Transverse colon (tissue), 4 donors: ENCODE measurements around the gene CCL11. TPM values are rescaled to one million over a fixed set of nuclear protein-coding genes. Genes with fewer than 3 reads are reported as not detected.

Source experiments
- DNase-seq: peaks from one replicate; pipeline ENCODE4 v3.0.0-alpha.2; 2019
- H3K27ac ChIP-seq, 4 donors: fragments of 200-600 bp; sonication (generic); 2 replicates each; pipeline ENCODE4 v1.5.1; 2016 to 2018; ENCODE audit warnings: inconsistent platforms in 4 of 4
- H3K27me3 ChIP-seq: fragments of 200-600 bp; sonication (generic); 2 replicates; pipeline ENCODE4 v1.5.1; 2017; ENCODE audit warnings: inconsistent platforms
- H3K36me3 ChIP-seq, 4 donors: fragments of 200-600 bp; sonication (generic); 2 replicates each; pipeline ENCODE4 v1.5.1; 2017 to 2019; ENCODE audit warnings: inconsistent platforms in 4 of 4
- H3K4me1 ChIP-seq, 4 donors: fragments of 200-600 bp; sonication (generic); 2 replicates each; pipeline ENCODE4 v1.5.1; 2017 to 2020; ENCODE audit warnings: inconsistent platforms in 4 of 4
- H3K4me3 ChIP-seq, 4 donors: fragments of 200-600 bp; sonication (generic); 1 replicate in 1 of 4; 2 replicates in 3 of 4; pipeline versions ENCODE4 v1.5.1 to v1.6.1; 2017 to 2019; ENCODE audit warnings: inconsistent platforms in 4 of 4
- H3K9me3 ChIP-seq, 2 donors: fragments of 200-600 bp; sonication (generic); 2 replicates each; pipeline ENCODE4 v1.5.1; 2017 to 2019; ENCODE audit warnings: inconsistent platforms in 2 of 2
- EP300 ChIP-seq: sonication (generic); formaldehyde crosslinking; IDR thresholded peaks from one replicate; pipeline ENCODE4 v1.6.1; 2017; ENCODE audit warnings: antibody characterized with exemption, low read depth
- POLR2A ChIP-seq: fragments of 450-650 bp; IDR thresholded peaks from one replicate; pipeline ENCODE4 v1.6.1; 2016; ENCODE audit warnings: antibody characterized with exemption, mild to moderate bottlenecking, moderate library complexity
- POLR2AphosphoS5 ChIP-seq, 3 donors: sonication (generic); formaldehyde crosslinking; IDR thresholded peaks; one replicate each; pipeline ENCODE4 v1.6.1; 2016; ENCODE audit warnings: antibody characterized with exemption in 3 of 3
- WGBS, 2 donors: methylation state at CpG; one replicate each; pipeline ENCODE4 v1.1.5; 2018; ENCODE audit warnings: low coverage in 1 of 2; 5-methylcytosine and 5-hydroxymethylcytosine counted together
- in situ Hi-C, 4 donors: fragments of 200-750 bp; cut with MboI; loops; one replicate each; pipeline versions ENCODE4 v1.15.0 to v1.15.1; 2017; ENCODE audit warnings: low sequenced_read_pairs in 3 of 4, low pct_ligation_motif_present in 1 of 4, low pct_unique_long_range_greater_than_20kb in 1 of 4
- intact Hi-C: fragments of 100-400 bp; cut with DNase I; formaldehyde crosslinking; loops from one replicate; pipeline ENCODE4 v1.15.1; 2023; ENCODE audit warnings: low total_unique reads
- total RNA-seq, 4 donors: library from RNA; depleted of rRNA; stranded (reverse); fragments of >200 nt; gene quantifications; one replicate each; pipeline ENCODE4 v1.1.0, GENCODE V29; 2016
- TF ChIP-seq, protein P1 (sequence below), 5 experiments: fragments of 200-600 bp in 3 of 5; fragments of 450-650 bp in 2 of 5; sonication (generic) in 3 of 5; IDR thresholded peaks; 1 replicate in 2 of 5; 2 replicates in 3 of 5; pipeline ENCODE4 v1.5.1; 2016 to 2017; ENCODE audit warnings: antibody characterized with exemption in 5 of 5, inconsistent platforms in 3 of 5, mild to moderate bottlenecking in 2 of 5, moderate library complexity in 1 of 5

The CCL11 gene
- total RNA-seq, 4 donors from 2014 or later: 3.0 to 10.5 (median 5.8) TPM

DNA sequence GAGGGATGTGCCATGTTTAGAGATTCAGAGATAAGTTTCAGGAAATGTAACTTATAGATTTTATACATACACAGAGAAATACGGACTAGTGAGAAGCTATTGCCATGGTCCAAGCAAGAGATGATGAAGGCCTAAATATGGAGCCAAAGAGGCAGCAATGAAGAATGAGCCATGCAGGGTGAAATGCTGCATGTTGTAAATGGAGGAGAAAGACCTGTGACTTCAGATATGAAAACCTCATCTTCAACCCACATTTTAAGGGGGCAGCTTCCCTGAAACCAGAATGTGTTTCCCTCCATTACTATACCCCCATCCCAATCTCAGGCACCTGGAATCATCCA lies 27.6 kb upstream of the CCL11 start:
- in situ Hi-C loops: no loop called here
- 82 to 85% methylated on average over 1 of the region's 1 CpG for WGBS, 2 donors

GRCh38 chr17:34259146-34259545 lies 26.4 kb upstream of the CCL11 start:
- Histone ChIP-seq H3K27me3 (no peaks in the 10 kb centered on the region), H3K9me3 (no peaks in the 10 kb centered on the region), H3K36me3 (no peaks in the 10 kb centered on the region), H3K4me3 (no peak overlapping the region), H3K27ac (no peak overlapping the region), H3K4me1 (peaks cover 3 to 14% (median 11%) of the 10 kb centered on the region in 4 donors)
- intact Hi-C loops: no loop called here
- in situ Hi-C loops: no loop called here
- DNase-seq: no peak
- no peak for TF ChIP-seq POLR2A
- TF ChIP-seq POLR2AphosphoS5 (IDR thresholded peaks at IDR 0.05): no peak
- TF ChIP-seq EP300: no peak

More for the DNA sequence above, 27.6 kb upstream of the CCL11 start:
- H3K9me3 ChIP-seq: no peaks in the 10 kb centered on the region
- TF ChIP-seq POLR2AphosphoS5 (IDR thresholded peaks at IDR 0.05) (no peak), EP300 (no peak), POLR2A (no peak)
- TF ChIP-seq, protein P1, sequence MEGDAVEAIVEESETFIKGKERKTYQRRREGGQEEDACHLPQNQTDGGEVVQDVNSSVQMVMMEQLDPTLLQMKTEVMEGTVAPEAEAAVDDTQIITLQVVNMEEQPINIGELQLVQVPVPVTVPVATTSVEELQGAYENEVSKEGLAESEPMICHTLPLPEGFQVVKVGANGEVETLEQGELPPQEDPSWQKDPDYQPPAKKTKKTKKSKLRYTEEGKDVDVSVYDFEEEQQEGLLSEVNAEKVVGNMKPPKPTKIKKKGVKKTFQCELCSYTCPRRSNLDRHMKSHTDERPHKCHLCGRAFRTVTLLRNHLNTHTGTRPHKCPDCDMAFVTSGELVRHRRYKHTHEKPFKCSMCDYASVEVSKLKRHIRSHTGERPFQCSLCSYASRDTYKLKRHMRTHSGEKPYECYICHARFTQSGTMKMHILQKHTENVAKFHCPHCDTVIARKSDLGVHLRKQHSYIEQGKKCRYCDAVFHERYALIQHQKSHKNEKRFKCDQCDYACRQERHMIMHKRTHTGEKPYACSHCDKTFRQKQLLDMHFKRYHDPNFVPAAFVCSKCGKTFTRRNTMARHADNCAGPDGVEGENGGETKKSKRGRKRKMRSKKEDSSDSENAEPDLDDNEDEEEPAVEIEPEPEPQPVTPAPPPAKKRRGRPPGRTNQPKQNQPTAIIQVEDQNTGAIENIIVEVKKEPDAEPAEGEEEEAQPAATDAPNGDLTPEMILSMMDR (IDR thresholded peaks at IDR 0.05): no peak
- H3K27me3 ChIP-seq: no peaks in the 10 kb centered on the region
- peaks cover 15 to 26% (median 21%) of the 10 kb centered on the region in 4 donors for H3K4me1 ChIP-seq
- no peak overlapping the region for H3K27ac ChIP-seq
- intact Hi-C loops: no loop called here
- no peak overlapping the region for H3K4me3 ChIP-seq
- no peak for DNase-seq
- H3K36me3 ChIP-seq: no peaks in the 10 kb centered on the region

DNA sequence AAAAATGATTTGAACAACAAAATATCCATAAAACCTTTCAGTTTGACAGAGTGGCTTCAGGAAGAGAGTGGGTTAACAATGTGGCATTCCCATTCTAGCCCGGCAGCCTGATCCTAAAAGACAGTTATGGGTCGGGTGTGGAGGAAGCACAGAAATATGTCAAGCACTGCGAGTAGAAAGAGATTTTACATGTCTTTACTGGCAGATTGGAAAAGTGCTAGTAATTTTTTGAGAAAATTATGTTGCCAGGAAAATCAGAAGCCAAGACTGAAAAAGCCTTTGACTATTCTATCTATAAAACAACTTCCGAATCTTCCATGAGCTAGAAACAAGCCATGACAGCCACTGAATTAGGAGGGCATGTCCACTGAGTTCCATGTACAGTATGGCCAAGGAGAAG lies 24.7 kb upstream of the CCL11 start:
- H3K27ac ChIP-seq: no peak overlapping the region
- no peaks in the 10 kb centered on the region for H3K4me1 ChIP-seq
- no peak overlapping the region for H3K4me3 ChIP-seq
- in situ Hi-C loops (no loop called here), intact Hi-C loops (no loop called here)
- H3K9me3 ChIP-seq: no peaks in the 10 kb centered on the region
- WGBS, 2 donors: 50% methylated on average over 4 of the region's 4 CpGs
- DNase-seq: no peak
- H3K27me3 ChIP-seq: no peaks in the 10 kb centered on the region
- no peaks in the 10 kb centered on the region for H3K36me3 ChIP-seq
- TF ChIP-seq POLR2A: no peak
- TF ChIP-seq POLR2AphosphoS5 (IDR thresholded peaks at IDR 0.05): no peak
- TF ChIP-seq, protein P1 (IDR thresholded peaks at IDR 0.05): no peak
- TF ChIP-seq EP300: no peak

DNA sequence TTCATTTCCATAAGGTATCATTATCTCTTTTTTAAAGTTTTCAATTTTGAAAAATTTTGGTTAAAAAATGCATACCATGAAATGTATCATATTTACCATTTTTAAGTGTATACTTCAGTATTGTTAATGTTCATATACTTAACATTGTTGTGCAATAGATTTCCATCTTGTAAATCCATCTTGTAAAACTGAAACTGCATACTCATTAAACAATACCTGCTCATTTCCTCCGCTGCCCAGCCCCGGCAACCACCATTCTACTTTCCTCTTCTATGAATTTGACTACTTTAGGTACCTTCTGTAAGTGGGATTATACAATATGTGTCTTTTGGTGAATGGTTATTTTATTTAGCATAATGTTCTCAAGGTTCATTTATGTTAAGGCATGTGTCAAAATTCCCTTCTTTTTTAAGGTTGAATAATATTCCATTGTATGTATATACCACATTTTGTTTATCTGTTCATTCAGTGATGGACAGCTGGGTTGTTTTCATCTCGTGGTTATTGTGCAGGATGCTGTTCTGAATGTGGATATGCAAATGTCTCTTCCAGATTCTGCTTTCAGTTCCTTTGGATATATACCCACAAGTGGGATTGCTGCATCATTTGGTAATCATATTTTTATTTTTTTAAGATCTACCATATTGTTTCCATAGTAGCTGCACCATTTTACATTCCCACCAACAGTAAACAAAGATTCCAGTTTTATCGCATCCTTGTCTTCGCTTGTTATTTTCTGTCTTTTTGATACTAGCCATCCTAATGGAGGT lies 23.8 kb upstream of the CCL11 start:
- DNase-seq: no peak
- H3K4me3 ChIP-seq: no peak overlapping the region
- TF ChIP-seq, protein P1 (IDR thresholded peaks at IDR 0.05): no peak
- TF ChIP-seq EP300: no peak
- TF ChIP-seq POLR2AphosphoS5 (IDR thresholded peaks at IDR 0.05): no peak
- no peak for TF ChIP-seq POLR2A
- WGBS, 2 donors: 67 to 73% methylated on average over 5 of the region's 5 CpGs
- H3K36me3 ChIP-seq: no peaks in the 10 kb centered on the region
- no peaks in the 10 kb centered on the region for H3K9me3 ChIP-seq
- no peaks in the 10 kb centered on the region for H3K27me3 ChIP-seq
- intact Hi-C loops: no loop called here
- no peaks in the 10 kb centered on the region for H3K4me1 ChIP-seq
- in situ Hi-C loops: no loop called here
- no peak overlapping the region for H3K27ac ChIP-seq

DNA sequence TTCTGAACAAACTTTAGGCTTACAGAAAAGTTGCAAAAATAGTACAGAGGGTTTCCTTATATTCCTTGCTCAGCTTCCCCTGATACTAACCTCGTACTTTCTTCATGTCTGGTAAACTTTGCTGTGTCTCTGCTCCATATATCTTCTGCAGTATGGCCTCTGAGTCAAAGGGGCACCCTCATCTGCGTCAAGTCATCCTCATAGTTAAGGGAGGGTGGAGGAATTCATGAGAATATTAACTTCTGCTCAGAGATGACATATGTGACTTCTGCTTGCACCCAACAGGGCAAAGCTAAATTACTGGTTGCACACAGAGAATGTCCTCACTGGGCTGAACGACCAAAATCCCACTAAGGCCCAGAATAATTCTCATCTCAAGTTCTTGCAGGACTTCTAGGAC lies 19.8 kb upstream of the CCL11 start:
- no peak for DNase-seq
- 31 to 43% methylated on average over 2 to 3 of the region's 3 CpGs for WGBS, 2 donors
- H3K36me3 ChIP-seq: no peaks in the 10 kb centered on the region
- TF ChIP-seq POLR2A (no peak), POLR2AphosphoS5 (IDR thresholded peaks at IDR 0.05) (no peak), EP300 (no peak)
- TF ChIP-seq, protein P1 (IDR thresholded peaks at IDR 0.05): no peak
- no peak overlapping the region for H3K27ac ChIP-seq
- no peaks in the 10 kb centered on the region for H3K9me3 ChIP-seq
- no peaks in the 10 kb centered on the region for H3K4me1 ChIP-seq
- no peak overlapping the region for H3K4me3 ChIP-seq
- in situ Hi-C loops: no loop called here
- intact Hi-C loops: no loop called here
- H3K27me3 ChIP-seq: no peaks in the 10 kb centered on the region
